HL-60 (cell line): Measurements from ENCODE around the gene ALPK3.

Experiments used
- POLR2AphosphoS5 ChIP-seq: IDR thresholded peaks from 2 replicates; pipeline ENCODE4 v1.6.1; 2012; ENCODE audit warnings: low read depth
- TF ChIP-seq, protein P1 (sequence below): IDR thresholded peaks from one replicate; pipeline ENCODE4 v1.5.1; 2011; ENCODE audit warnings: low read length, control low read depth, inconsistent platforms; ENCODE audit not compliant: insufficient read depth

DNA sequence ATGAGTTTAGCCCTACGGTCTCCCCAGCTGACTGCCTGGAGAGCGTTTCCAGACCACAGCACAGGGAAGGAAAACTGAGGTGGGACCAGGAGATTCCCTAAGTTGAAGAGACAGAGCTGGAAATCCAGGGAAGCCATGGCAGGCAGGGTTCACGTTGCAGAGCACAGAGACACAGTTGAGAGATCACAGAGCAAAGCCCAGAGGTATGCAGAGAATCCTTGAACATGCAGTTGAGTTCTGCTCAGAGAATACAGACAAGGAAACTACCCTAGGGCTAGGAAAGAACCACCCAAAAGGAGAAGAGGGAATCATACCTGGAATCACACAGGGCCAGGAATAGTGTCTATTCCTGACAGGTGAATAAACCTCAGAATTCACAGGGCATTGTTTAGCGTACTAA lies 81.6 kb downstream of the ALPK3 start:
- TF ChIP-seq POLR2AphosphoS5, result no peak
- TF ChIP-seq, protein P1, sequence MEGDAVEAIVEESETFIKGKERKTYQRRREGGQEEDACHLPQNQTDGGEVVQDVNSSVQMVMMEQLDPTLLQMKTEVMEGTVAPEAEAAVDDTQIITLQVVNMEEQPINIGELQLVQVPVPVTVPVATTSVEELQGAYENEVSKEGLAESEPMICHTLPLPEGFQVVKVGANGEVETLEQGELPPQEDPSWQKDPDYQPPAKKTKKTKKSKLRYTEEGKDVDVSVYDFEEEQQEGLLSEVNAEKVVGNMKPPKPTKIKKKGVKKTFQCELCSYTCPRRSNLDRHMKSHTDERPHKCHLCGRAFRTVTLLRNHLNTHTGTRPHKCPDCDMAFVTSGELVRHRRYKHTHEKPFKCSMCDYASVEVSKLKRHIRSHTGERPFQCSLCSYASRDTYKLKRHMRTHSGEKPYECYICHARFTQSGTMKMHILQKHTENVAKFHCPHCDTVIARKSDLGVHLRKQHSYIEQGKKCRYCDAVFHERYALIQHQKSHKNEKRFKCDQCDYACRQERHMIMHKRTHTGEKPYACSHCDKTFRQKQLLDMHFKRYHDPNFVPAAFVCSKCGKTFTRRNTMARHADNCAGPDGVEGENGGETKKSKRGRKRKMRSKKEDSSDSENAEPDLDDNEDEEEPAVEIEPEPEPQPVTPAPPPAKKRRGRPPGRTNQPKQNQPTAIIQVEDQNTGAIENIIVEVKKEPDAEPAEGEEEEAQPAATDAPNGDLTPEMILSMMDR, result no peak
